Ishikawa (cell line): ENCODE measurements around the gene MYBPC2.

Experiments
- CEBPB ChIP-seq: IDR thresholded peaks from 2 replicates; pipeline ENCODE4 v1.6.1; 2012
- CREB1 ChIP-seq: IDR thresholded peaks from 2 replicates; pipeline ENCODE4 v1.6.1; 2012; ENCODE audit warnings: low read depth
- EGR1 ChIP-seq: IDR thresholded peaks from 2 replicates; pipeline ENCODE4 v1.6.1; 2012
- EP300 ChIP-seq: IDR thresholded peaks from 2 replicates; pipeline ENCODE4 v1.6.1; 2012; ENCODE audit warnings: borderline replicate concordance
- FOXM1 ChIP-seq: IDR thresholded peaks from 2 replicates; pipeline ENCODE4 v1.6.1; 2012; ENCODE audit warnings: low read depth, borderline replicate concordance
- MAX ChIP-seq: IDR thresholded peaks from 2 replicates; pipeline ENCODE4 v1.6.1; 2012
- NFIC ChIP-seq: IDR thresholded peaks from 2 replicates; pipeline ENCODE4 v1.6.1; 2012
- RAD21 ChIP-seq: IDR thresholded peaks from 2 replicates; pipeline ENCODE4 v1.6.1; 2012; ENCODE audit warnings: low read depth
- REST ChIP-seq: IDR thresholded peaks from 2 replicates; pipeline ENCODE4 v1.6.1; 2012; ENCODE audit warnings: low read depth, mild to moderate bottlenecking
- TAF1 ChIP-seq: IDR thresholded peaks from 2 replicates; pipeline ENCODE4 v1.6.1; 2012; ENCODE audit warnings: low read depth, mild to moderate bottlenecking
- TCF12 ChIP-seq: IDR thresholded peaks from 2 replicates; pipeline ENCODE4 v1.6.1; 2012; ENCODE audit warnings: low read depth
- TEAD4 ChIP-seq: IDR thresholded peaks from 2 replicates; pipeline ENCODE4 v1.6.1; 2012
- YY1 ChIP-seq: IDR thresholded peaks from 2 replicates; pipeline ENCODE4 v1.6.1; 2012; ENCODE audit warnings: low read depth
- ZBTB7A ChIP-seq: IDR thresholded peaks from 2 replicates; pipeline ENCODE4 v1.6.1; 2012; ENCODE audit warnings: low read depth
- TF ChIP-seq, protein P1 (sequence below): IDR thresholded peaks from 2 replicates; pipeline ENCODE4 v1.6.1; 2012

The MYBPC2 gene

DNA sequence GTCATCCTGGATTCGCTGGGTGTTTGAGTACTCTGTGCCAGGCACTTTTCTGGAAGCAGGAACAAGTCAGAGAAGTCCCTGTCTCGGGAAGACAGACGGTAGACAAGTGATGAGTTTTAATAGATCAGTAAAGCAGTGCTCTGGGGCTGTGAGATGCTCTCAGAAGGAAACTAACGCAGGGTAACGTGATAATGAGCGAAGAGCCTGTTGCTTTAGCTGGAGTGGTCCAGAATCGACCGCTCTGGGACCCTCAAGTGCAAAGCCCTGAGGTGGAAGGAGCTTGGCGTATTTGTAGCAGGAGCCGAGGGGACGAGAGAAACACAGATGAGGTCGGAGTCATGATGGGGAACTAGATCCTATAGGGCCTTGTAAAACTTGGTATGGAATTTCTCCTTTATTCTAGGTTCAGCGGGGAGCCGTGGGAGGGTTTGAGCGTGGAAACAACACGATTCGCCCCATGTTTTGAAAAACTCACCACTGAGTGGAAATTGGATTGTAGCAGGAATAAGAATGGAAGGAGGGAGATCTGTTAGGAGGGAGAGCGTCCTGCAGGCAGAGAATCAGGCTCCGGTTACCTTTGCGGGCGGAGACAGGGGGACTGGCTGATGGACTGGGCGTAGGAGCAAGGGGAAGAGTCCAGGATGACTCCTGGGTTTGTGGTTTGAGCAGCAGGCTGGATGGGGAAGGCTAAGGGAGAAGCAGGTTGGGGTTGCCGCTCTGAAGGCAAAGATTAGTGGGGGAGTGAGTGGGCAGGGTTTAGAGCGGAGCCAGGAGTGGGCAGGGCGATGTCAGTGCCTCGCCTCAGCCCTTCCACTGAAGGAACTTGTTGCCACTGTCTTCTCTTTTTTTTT lies 47.8 kb upstream of the MYBPC2 start:
- TF ChIP-seq NFIC (no peak), REST (no peak), RAD21 (no peak), TEAD4 (no peak), TAF1 (no peak), CREB1 (no peak), ZBTB7A (no peak), YY1 (no peak)
- TF ChIP-seq, protein P1, sequence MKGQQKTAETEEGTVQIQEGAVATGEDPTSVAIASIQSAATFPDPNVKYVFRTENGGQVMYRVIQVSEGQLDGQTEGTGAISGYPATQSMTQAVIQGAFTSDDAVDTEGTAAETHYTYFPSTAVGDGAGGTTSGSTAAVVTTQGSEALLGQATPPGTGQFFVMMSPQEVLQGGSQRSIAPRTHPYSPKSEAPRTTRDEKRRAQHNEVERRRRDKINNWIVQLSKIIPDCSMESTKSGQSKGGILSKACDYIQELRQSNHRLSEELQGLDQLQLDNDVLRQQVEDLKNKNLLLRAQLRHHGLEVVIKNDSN = no peak

GRCh38 chr19:50387176-50387867 lies 45.4 kb upstream of the MYBPC2 start:
- TF ChIP-seq TAF1 (no peak), CREB1 (no peak), RAD21 (no peak)
- TF ChIP-seq, protein P1 = no peak

DNA sequence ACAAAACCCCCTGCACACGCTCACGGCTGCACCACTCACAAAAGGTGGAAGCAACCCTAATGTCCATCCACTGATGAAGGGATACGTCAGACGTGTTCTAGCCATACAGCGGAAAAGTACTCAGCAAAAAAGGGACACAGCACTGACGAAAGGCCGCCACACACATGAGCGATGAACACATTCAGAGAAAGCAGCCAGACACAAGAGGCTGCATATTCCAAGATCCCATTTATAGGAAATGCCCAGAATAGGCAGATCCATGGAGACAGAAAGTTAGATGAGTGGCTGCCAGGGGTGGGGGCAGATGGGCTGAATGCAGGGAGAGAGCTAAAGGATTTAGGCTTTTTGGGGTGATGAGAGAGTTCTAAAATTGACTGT lies 44.8 kb upstream of the MYBPC2 start:
- no peak for TF ChIP-seq ZBTB7A
- TF ChIP-seq MAX = no peak

GRCh38 chr19:50392759-50393158 lies 39.9 kb upstream of the MYBPC2 start:
- no peak for TF ChIP-seq EP300
- no peak for TF ChIP-seq ZBTB7A
- TF ChIP-seq CEBPB = no peak
- TF ChIP-seq YY1 = no peak
- no peak for TF ChIP-seq CREB1
- TF ChIP-seq REST = no peak
- TF ChIP-seq RAD21 = no peak
- TF ChIP-seq, protein P1 = no peak
- no peak for TF ChIP-seq NFIC
- TF ChIP-seq FOXM1 = no peak
- no peak for TF ChIP-seq TEAD4
- no peak for TF ChIP-seq TCF12
- TF ChIP-seq MAX = no peak
- TF ChIP-seq EGR1 = no peak
- TF ChIP-seq TAF1 = no peak

GRCh38 chr19:50393589-50393988 lies 39.1 kb upstream of the MYBPC2 start:
- TF ChIP-seq MAX (no peak), TCF12 (no peak), CREB1 (no peak), EP300 (no peak), ZBTB7A (no peak), TAF1 (no peak), TEAD4 (no peak), YY1 (no peak), RAD21 (no peak), REST (no peak), EGR1 (no peak)
- TF ChIP-seq, protein P1 = no peak
